AG09319 (cell line): ENCODE measurements around the gene REV3L.
"Not testable (repeated sequence)": the region's sequence is repeated elsewhere in the genome, so short reads cannot be mapped to it uniquely, and the experiment has no call there.

Experiments used
- DNase-seq: peaks from one replicate; pipeline ENCODE4 v3.0.0-alpha.2; 2010; ENCODE audit warnings: low read depth; ENCODE audit errors: extremely low read depth
- TF ChIP-seq, protein P1 (sequence below): IDR thresholded peaks from 2 replicates; pipeline ENCODE4 v1.5.1; 2011; ENCODE audit warnings: low read depth, mild to moderate bottlenecking, inconsistent platforms, low read length, moderate library complexity

REV3L gene

DNA sequence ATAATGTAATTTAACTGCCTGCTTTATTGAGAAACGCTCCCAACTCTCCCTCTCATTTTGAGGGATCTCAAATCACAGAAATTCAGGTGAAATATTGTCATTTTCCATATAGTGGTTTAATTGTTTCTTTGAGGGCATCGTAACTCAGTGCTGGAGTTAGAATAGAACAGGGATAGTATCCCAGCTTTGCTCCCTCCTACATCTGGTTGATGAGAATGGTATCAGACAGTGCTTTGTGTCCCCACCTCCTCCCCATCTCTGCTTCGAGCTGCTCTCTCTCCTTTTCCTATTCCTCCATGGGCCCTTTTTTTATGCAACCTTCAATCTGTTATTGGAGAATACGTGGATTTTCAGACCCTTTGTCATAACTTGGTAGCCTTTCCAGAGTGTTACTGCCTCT lies 41.2 kb upstream of the REV3L start:
- DNase-seq, result no peak
- TF ChIP-seq, protein P1, sequence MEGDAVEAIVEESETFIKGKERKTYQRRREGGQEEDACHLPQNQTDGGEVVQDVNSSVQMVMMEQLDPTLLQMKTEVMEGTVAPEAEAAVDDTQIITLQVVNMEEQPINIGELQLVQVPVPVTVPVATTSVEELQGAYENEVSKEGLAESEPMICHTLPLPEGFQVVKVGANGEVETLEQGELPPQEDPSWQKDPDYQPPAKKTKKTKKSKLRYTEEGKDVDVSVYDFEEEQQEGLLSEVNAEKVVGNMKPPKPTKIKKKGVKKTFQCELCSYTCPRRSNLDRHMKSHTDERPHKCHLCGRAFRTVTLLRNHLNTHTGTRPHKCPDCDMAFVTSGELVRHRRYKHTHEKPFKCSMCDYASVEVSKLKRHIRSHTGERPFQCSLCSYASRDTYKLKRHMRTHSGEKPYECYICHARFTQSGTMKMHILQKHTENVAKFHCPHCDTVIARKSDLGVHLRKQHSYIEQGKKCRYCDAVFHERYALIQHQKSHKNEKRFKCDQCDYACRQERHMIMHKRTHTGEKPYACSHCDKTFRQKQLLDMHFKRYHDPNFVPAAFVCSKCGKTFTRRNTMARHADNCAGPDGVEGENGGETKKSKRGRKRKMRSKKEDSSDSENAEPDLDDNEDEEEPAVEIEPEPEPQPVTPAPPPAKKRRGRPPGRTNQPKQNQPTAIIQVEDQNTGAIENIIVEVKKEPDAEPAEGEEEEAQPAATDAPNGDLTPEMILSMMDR, result no peak

DNA sequence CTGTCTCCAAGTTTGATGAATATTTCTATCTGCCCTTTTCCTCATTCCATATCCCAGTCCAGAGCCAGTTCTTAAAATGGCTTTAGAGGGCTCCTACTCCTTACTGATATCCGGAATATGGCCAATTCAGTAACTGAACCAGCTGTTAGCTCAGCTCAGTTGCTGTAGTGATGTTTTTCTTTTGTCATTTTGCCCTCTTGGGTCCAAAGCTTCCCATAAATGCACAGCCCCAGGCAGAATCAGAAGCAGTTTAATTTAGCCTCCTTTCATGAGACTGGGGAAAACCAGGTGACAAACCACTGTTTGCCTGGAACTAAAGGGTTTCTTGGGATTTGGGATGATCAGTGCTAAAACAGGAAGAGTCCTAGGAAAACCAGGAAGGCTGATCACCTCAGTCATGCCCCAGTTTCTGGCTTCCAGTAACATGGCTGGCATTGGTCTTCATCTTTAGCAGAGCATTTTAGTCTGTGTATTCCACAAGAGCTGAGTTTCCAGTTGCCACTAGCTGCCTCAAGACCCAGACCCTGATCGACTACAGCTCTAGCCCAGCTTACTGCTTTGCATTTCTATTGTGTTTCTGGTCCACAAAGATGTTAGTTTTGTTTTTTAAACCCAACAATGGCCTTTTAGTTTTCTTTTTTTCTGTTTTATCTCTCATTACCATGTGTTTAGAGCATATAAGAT lies 40.6 kb upstream of the REV3L start:
- TF ChIP-seq, protein P1, result no peak
- no peak for DNase-seq

DNA sequence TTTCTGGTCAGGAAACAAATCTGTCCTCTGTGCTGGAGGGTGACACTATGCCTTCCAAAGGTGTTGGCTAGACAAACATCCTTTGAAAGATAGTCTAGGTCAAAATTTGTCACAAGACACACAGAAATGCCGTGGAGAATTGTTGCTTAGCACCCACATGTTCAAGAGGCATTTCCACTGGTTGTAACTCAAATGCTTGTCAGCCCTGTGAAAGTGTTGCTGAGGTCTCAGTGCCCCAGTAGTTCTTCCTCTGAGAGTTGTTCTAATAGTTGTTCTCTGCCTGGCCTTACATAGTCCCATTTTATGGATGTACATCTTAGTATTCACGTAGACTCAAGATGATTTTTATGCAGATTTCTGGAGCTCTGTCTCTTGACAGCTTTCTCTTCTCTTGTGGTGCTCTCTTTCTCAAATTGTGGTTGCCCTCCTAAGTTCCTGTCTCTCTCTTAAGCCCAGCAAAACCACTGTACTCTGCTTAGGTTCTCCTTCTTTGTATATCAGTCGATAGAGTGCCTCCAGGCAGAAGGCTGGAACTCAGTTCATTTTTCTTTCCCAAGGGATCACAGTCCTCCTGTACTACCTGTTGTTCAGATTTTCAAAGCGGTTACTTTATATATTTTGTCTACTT lies 39.5 kb upstream of the REV3L start:
- no peak for DNase-seq
- TF ChIP-seq, protein P1, result no peak

DNA sequence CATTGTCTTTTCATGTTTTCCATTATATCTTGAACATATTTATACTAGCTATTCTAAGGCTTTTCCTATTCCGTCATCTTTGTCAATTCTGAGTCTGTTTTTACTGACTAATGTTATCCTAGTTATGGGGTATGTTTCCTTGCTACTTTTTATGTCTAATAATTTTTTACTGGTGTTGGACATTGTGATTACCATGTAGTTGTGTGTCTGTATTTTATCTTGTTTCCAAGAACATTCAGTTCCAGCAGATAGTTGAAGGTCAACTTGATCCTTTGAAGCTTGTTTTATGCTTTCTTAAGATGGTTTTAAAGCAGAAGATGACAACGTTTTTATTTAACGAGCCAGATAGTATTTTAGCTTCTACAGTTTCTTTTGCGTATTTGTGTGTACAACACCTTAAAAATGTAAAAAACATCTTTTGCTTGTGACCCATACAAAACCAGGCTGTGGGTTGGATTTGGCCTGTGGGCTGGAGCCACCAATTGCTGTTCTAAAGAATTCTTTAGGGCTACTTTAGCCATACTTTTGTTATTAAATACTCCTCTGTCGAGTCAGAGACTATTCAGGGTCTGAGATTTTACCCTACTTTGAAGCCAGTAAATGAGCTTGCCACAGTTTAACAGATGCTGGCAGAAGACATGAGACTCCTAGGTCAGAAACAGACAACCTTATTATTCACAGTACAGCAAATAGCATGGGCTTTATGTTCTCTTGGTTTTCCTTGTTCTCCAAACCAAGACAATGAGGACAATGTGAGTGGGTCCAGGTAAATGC lies 38.7 kb upstream of the REV3L start:
- TF ChIP-seq, protein P1, result no peak

DNA sequence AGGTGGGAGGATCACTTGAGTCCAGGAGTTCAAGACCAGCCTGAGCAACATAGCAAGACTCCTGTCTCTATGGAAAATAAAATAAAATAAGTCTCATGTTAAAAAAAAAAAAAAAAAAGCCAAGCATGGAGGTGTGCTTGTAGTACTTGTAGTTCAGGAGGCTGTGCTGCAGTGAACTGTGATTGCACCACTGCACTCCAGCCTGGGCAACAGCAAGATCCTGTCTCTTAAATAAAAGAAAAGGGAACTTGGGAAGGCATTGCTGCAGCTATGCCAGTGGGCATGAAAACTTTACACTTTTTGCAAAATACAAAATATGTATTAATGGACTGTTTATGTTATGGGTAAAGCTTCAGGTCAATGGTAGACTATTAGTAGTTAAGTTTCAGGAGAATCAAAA lies 37.5 kb upstream of the REV3L start:
- no peak for DNase-seq
- TF ChIP-seq, protein P1, result no peak

More for the DNA sequence above, 38.7 kb upstream of the REV3L start:
- no peak for DNase-seq

DNA sequence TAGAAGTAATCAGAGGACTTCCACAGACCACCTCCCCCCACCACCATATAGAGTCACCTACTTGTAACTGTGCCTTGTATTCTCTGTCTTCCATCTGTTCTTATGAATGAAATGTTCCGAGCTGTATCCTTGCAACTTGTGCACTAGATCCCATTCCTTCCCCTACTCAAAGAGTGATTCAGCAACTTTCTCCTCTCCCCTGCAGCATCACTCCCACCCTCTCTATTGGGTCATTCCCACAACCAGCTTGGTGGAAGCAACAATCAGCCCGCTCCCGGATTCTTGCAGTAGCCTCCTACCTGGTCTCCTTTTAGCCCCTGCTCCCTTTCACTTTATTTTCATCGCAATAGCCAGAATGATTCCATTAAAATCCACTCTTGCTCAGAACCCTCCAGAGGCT lies 34.9 kb upstream of the REV3L start:
- TF ChIP-seq, protein P1, result no peak
- no peak for DNase-seq

DNA sequence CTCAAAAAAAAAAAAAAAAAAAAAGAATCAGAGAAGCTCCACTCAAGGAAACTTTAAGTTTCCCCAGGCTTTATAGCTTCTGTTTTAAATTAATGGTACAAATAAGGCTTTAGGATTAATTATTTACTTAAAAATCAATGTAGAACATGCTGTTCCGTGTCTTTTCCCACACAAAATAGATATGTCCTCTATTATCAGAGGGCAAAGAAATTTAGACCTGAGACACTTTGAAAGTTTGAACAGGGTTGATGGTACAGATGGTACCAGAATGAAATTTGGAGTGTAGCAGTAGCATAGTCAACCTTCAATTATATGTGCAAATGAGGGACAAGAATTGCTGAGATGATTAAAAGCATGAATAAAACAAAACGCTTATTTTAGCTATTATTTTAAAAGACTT lies 32.2 kb upstream of the REV3L start:
- TF ChIP-seq, protein P1, result no peak
- no peak for DNase-seq

DNA sequence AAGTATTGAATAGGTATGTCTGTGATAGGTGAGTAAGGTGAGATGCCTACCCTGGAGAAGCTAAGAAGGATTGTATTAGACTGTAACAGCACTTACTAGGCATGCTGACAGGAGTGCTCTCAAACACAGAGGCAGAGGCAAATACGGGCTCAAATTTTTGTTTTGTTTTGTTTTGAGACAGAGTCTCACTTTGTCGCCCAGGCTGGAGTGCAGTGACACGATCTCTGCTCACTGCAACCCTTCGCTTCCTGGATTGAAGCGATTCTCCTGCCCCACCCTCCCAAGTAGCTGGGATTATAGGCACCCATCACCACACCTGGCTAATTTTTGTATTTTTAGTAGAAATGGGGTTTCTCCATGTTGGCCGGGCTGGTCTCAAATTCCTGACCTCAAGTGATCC lies 31.5 kb upstream of the REV3L start:
- DNase-seq, result not testable (repeated sequence)

DNA sequence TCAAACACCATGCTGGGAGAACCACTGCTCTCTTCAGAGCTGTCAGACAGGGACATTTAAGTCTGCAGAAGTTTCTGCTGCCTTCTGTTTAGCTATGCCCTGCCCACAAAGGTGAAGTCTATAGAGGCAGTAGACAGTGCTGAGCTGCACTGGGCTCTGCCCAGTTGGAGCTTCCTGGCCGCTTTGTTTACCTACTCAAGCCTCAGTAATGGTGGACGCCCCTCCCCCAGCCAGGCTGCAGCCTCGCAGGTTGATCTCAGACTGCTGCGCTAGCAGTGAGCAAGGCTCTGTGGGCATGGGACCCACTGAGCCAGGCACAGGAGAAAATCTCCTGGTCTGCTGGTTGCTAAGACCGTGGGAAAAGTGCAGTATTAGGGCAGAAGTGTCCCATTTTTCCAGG lies 24.2 kb upstream of the REV3L start:
- DNase-seq, result not testable (repeated sequence)

DNA sequence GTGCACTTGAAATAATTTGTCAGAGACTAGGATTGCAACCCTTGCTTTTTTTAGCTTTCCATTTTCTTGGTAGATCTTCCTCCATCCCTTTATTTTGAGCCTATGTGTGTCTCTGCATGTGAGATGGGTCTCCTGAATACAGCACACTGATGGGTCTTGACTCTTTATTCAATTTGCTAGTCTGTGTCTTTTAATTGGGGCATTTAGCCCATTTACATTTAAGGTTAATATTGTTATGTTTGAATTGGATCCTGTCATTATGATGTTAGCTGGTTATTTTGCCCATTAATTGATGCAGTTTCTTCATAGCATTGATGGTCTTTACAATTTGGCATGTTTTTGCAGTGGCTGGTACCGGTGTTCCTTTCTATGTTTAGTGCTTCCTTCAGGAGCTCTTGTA lies 22.5 kb upstream of the REV3L start:
- DNase-seq, result not testable (repeated sequence)
